Duodenal mucosa (tissue), 2 donors: ENCODE data around the gene NRK.
"Not testable (repeated sequence)": the region's sequence is repeated elsewhere in the genome, so short reads cannot be mapped to it uniquely, and the experiment has no call there.

ENCODE experiments used
- H3K27ac ChIP-seq: one replicate; pipeline ENCODE4 v1.7.0; 2013; ENCODE audit warnings: low read depth, low read length
- H3K27me3 ChIP-seq, 2 donors: one replicate each; pipeline ENCODE4 v1.7.0; 2013; ENCODE audit warnings: low read length in 2 of 2, control low read depth in 1 of 2; ENCODE audit not compliant: insufficient read depth in 2 of 2, control insufficient read depth in 1 of 2
- H3K36me3 ChIP-seq, 2 donors: one replicate each; pipeline ENCODE4 v1.7.0; 2013; ENCODE audit warnings: low read length in 2 of 2, control low read depth in 1 of 2; ENCODE audit not compliant: insufficient read depth in 2 of 2, control insufficient read depth in 1 of 2
- H3K4me1 ChIP-seq, 2 donors: one replicate each; pipeline ENCODE4 v1.7.0; 2013; ENCODE audit warnings: low read length in 2 of 2, control low read depth in 1 of 2; ENCODE audit not compliant: insufficient read depth in 2 of 2, control insufficient read depth in 1 of 2
- H3K4me3 ChIP-seq, 2 donors: one replicate each; pipeline ENCODE4 v1.7.0; 2013; ENCODE audit warnings: low read length in 2 of 2, low read depth in 1 of 2
- H3K9ac ChIP-seq, 2 donors: one replicate each; pipeline ENCODE4 v1.7.0; 2013; ENCODE audit warnings: low read length in 2 of 2, low read depth in 1 of 2
- H3K9me3 ChIP-seq, 2 donors: one replicate each; pipeline ENCODE4 v1.7.0; 2013; ENCODE audit warnings: low read length in 2 of 2, control low read depth in 1 of 2; ENCODE audit not compliant: control insufficient read depth in 1 of 2

NRK gene, protein sequence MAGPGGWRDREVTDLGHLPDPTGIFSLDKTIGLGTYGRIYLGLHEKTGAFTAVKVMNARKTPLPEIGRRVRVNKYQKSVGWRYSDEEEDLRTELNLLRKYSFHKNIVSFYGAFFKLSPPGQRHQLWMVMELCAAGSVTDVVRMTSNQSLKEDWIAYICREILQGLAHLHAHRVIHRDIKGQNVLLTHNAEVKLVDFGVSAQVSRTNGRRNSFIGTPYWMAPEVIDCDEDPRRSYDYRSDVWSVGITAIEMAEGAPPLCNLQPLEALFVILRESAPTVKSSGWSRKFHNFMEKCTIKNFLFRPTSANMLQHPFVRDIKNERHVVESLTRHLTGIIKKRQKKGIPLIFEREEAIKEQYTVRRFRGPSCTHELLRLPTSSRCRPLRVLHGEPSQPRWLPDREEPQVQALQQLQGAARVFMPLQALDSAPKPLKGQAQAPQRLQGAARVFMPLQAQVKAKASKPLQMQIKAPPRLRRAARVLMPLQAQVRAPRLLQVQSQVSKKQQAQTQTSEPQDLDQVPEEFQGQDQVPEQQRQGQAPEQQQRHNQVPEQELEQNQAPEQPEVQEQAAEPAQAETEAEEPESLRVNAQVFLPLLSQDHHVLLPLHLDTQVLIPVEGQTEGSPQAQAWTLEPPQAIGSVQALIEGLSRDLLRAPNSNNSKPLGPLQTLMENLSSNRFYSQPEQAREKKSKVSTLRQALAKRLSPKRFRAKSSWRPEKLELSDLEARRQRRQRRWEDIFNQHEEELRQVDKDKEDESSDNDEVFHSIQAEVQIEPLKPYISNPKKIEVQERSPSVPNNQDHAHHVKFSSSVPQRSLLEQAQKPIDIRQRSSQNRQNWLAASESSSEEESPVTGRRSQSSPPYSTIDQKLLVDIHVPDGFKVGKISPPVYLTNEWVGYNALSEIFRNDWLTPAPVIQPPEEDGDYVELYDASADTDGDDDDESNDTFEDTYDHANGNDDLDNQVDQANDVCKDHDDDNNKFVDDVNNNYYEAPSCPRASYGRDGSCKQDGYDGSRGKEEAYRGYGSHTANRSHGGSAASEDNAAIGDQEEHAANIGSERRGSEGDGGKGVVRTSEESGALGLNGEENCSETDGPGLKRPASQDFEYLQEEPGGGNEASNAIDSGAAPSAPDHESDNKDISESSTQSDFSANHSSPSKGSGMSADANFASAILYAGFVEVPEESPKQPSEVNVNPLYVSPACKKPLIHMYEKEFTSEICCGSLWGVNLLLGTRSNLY (N-terminal part only)

DNA sequence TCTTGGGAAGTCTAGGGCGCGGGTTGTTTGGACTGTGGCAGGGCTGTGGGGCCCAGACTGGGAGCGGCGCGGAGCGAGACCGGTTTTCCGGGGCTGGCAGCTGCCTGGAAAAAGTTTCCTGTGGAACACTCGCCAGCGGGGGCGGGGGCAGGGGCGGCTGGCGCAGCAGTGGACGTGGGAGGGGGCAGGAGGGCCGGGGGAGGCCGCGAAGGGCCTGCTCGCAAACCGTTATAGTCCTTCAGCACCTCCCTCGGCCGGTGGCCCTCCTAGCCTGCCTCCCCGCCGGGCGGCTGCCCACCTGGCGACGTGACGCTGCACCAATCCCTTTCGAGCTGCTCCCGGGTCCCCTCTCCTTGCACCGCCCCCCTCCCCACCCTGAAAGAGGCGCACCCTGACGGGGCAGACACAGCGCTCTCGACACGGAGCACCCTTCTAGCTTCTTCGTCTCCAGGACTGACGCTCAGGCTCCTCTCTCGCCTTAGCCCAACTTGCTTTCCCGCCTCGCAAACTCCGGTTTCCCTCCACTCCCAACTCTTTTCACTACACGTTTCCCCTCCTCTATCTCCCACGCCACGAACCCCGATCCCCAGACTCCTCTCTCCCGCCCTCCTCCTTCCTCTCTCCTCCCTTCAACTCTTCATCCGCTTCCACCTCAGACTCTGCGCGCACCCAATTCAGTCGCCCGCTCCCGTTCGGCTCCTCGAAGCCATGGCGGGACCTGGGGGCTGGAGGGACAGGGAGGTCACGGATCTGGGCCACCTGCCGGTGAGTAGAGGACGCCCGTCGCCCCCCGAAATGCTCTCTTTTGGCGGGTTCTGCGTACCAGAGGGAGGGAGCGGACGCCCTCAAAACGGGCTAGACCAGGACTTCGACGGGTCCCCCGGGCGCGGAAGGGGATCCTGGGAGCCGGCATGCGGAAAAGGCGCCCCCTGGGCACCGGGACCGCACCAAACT, at the start of gene NRK:
Gene NRK, plus strand, starts transcription at position 402 of the 954 bp plus-strand sequence. Its CDS starts 307 bp downstream, at position 709.
- Histone ChIP-seq H3K9ac (no peak within 1 kb of the TSS), H3K36me3 (no peaks in the 10 kb centered on the region), H3K27ac (no peak within 1 kb of the TSS), H3K4me3 (no peak within 1 kb of the TSS), H3K27me3 (no peaks in the 10 kb centered on the region), H3K4me1 (no peaks in the 10 kb centered on the region), H3K9me3 (no peaks in the 10 kb centered on the region)

DNA sequence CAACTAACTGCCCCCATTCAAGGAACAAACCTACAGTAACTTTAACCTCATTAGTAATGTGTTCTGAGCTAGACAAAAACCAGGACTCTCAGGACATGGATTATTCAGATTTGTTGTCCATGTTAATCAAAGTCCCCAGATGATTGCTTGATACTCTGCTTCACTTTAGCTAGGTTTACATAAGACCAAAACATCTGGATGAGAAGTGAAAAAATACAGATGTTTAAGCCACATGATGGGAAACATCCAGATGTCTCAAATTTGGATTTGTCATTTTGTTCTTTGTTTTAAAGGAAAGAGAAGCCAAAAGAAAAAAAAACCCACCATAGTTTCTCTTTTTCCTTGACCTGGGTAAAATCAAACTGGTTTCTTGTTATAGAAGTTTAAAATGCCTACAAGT, 48.5 kb upstream of the NRK start:
- no peak overlapping the region for H3K4me3 ChIP-seq
- no peak overlapping the region for H3K9ac ChIP-seq
- H3K27ac ChIP-seq: no peak overlapping the region
- H3K36me3 ChIP-seq: no peaks in the 10 kb centered on the region
- H3K27me3 ChIP-seq: no peaks in the 10 kb centered on the region
- H3K4me1 ChIP-seq: no peaks in the 10 kb centered on the region
- no peaks in the 10 kb centered on the region for H3K9me3 ChIP-seq

GRCh38 chrX:105775679-105776078, 46.7 kb upstream of the NRK start:
- H3K36me3 ChIP-seq: no peaks in the 10 kb centered on the region
- no peak overlapping the region for H3K9ac ChIP-seq
- no peaks in the 10 kb centered on the region for H3K4me1 ChIP-seq
- H3K4me3 ChIP-seq: no peak overlapping the region
- no peak overlapping the region for H3K27ac ChIP-seq
- H3K9me3 ChIP-seq: no peaks in the 10 kb centered on the region
- H3K27me3 ChIP-seq: no peaks in the 10 kb centered on the region

- Histone ChIP-seq H3K36me3 (no peaks in the 10 kb centered on the region), H3K9ac (no peak overlapping the region), H3K9me3 (no peaks in the 10 kb centered on the region), H3K4me1 (no peaks in the 10 kb centered on the region), H3K27ac (no peak overlapping the region), H3K27me3 (no peaks in the 10 kb centered on the region), H3K4me3 (no peak overlapping the region)
Measured at GRCh38 chrX:105781804-105782203, 40.5 kb upstream of the NRK start.

DNA sequence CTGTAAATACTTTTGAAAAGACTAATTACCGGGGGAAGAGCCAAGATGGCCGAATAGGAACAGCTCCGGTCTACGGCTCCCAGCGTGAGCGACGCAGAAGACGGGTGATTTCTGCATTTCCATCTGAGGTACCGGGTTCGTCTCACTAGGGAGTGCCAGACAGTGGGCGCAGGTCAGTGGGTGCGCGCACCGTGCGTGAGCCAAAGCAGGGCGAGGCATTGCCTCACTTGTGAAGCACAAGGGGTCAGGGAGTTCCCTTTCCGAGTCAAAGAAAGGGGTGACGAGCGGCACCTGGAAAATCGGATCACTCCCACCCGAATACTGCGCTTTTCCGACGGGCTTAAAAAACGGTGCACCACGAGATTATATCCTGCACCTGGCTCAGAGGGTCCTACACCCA, 25.5 kb upstream of the NRK start:
- not testable (repeated sequence) for H3K9ac ChIP-seq, H3K4me3 ChIP-seq, H3K27me3 ChIP-seq, H3K9me3 ChIP-seq, H3K36me3 ChIP-seq, H3K4me1 ChIP-seq, H3K27ac ChIP-seq

GRCh38 chrX:105803891-105804290, 18.4 kb upstream of the NRK start:
- Histone ChIP-seq H3K9ac (no peak overlapping the region), H3K27ac (no peak overlapping the region), H3K4me3 (no peak overlapping the region), H3K27me3 (no peaks in the 10 kb centered on the region), H3K36me3 (no peaks in the 10 kb centered on the region), H3K9me3 (no peaks in the 10 kb centered on the region), H3K4me1 (no peaks in the 10 kb centered on the region)

GRCh38 chrX:105805655-105806054, 16.7 kb upstream of the NRK start:
- not testable (repeated sequence) for H3K9ac ChIP-seq, H3K4me1 ChIP-seq, H3K4me3 ChIP-seq, H3K9me3 ChIP-seq, H3K27me3 ChIP-seq, H3K27ac ChIP-seq, H3K36me3 ChIP-seq

GRCh38 chrX:105816517-105816916, 5.8 kb upstream of the NRK start:
- Histone ChIP-seq H3K27ac (no peak overlapping the region), H3K4me3 (no peak overlapping the region), H3K36me3 (no peaks in the 10 kb centered on the region), H3K9ac (no peak overlapping the region), H3K4me1 (no peaks in the 10 kb centered on the region), H3K9me3 (no peaks in the 10 kb centered on the region), H3K27me3 (no peaks in the 10 kb centered on the region)

GRCh38 chrX:105820247-105820646, 2.1 kb upstream of the NRK start:
- Histone ChIP-seq H3K4me1 (no peaks in the 10 kb centered on the region), H3K27me3 (no peaks in the 10 kb centered on the region), H3K9ac (no peak overlapping the region), H3K27ac (no peak overlapping the region), H3K9me3 (no peaks in the 10 kb centered on the region), H3K36me3 (no peaks in the 10 kb centered on the region), H3K4me3 (no peak overlapping the region)
